Stimulated activated CD8-positive, alpha-beta memory T cell treated with anti-CD3 and anti-CD28 coated beads, Interleukin-15, amount 100 ng/mL, for 24 hours (primary cell): ENCODE measurements around the gene HTR3E.
"Not testable (repeated sequence)": the region's sequence is repeated elsewhere in the genome, so short reads cannot be mapped to it uniquely, and the experiment has no call there.

Source experiments
- DNase-seq: peaks from one replicate; pipeline ENCODE4 v3.0.0-alpha.2; 2020; ENCODE audit warnings: low read depth

The HTR3E gene

DNA sequence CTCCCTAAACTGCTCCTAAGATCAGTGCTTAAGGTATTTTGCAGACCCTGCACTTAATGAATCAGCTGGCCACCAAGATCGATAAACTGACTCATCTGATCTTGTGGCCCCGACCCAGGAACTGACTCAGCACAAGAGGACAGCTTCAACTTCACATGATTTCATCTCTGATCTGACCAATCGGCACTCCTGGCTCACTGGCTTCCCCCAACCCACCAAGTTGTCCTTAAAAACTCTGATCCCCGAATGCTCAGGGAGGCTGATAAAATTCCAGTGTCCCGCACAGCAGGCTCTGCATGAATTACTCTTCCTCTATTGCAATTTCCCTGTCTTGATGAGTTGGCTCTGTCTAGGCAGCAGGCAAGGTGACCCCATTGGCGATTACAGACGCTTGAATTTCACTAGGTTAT lies 13.5 kb downstream of the HTR3E start:
- DNase-seq = no peak

DNA sequence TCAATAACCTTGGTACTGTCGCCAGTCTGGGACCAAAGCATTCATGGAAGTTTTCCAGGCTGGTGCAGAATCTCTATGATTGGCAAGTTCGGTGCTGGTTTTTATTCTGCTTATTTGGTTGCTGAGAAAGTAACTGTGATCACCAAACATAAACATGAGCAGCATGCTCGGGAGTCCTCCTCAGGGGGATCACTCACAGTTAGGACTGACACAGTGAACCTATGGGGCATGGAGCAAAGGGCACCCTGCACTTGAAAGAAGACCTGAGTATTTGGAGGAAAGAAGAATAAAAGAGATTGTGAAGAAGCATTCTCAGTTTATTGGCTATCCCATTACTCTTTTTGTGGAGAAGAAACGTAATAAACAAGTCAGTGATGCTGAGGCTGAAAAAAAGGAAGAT lies 19.2 kb downstream of the HTR3E start:
- DNase-seq = no peak

DNA sequence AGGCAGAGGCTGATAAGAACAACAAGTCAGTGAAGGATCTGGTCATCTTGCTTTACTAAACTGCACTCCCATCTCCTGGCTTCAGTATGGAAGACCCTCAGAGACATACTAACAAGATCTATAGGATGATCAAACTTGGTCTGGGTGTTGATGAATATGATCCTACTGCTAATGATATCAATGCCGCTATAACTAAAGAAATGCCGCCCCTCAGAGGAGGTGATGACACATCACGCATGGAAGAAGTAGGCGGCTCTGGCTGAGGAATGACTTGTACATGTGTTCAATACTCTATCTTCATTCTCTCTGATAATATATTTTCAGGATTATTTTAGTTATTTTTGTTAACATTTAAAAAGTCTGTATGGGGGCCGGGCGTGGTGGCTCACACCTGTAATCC lies 20.8 kb downstream of the HTR3E start:
- no peak for DNase-seq

DNA sequence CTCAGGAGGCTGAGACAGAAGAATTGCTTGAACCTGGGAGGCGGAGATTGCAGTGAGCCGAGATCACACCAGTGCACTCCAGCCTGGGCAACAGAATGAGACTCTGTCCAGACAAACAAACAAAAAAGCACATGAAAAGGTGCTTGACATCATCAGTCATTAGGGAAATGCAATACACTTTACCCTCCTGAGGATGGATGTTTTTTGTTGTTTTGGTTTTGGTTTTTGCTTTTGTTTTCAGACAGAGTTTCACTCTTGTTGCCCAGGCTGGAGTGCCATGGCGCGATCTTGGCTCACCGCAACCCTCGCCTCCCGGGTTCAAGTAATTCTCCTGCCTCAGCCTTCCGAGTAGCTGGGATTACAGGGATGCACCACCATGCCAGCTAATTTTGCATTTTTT lies 24.2 kb downstream of the HTR3E start:
- not testable (repeated sequence) for DNase-seq

DNA sequence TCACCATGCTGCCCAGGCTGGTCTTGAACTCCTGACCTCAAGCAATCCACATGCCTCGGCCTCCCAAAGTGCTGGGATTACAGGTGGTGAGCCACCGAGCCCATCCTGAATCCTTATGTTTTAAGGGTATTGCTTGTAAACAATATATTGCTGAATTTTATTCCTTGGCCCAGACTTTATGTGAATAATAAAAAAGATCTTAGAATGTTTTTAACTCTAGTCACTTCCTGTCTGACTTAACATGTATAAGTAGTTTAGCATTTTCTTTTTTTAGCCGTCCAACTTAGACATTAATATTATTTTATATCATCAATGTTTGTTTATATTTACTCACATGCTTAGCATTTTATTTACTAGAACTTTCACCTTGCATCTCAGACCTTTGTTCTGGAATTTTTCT lies 29.1 kb downstream of the HTR3E start:
- DNase-seq = no peak

DNA sequence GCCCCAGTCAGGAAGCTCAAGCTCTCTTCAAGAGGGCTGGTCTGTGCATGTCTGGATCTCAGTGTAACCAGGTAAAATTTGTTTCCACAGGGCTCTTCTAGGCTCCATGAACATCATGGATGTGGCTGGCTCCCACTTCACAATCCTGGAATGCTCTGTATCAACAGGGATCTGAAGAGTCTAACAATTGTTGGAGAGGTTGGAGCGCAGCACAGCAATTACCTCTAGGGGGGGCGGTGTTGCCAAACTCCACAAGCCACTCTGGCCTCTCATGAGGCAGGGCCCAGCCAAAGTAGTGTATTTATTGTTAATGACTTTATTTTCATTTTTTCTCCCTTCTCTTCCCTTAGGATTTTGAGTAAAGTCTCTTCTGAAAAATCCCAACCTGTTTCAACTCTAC lies 32.1 kb downstream of the HTR3E start:
- DNase-seq = no peak

DNA sequence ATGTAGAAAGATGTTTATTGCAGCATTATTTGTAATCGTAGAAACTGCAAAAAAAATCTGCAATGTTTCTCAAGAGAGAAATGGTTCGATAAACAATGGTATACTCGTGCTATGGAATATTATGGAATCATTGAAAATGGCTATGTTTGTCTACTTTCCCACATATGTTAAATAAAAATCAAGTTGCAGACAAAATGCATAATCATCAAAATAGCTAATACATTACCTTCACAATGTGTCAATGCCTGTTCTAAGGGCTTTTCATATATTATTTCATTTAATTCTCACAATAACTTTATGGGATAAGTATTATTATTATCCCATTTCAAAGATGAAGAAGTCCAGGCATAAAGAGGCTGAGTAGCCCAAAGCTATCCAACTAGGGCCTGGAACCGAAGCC lies 36.1 kb downstream of the HTR3E start:
- DNase-seq = no peak

DNA sequence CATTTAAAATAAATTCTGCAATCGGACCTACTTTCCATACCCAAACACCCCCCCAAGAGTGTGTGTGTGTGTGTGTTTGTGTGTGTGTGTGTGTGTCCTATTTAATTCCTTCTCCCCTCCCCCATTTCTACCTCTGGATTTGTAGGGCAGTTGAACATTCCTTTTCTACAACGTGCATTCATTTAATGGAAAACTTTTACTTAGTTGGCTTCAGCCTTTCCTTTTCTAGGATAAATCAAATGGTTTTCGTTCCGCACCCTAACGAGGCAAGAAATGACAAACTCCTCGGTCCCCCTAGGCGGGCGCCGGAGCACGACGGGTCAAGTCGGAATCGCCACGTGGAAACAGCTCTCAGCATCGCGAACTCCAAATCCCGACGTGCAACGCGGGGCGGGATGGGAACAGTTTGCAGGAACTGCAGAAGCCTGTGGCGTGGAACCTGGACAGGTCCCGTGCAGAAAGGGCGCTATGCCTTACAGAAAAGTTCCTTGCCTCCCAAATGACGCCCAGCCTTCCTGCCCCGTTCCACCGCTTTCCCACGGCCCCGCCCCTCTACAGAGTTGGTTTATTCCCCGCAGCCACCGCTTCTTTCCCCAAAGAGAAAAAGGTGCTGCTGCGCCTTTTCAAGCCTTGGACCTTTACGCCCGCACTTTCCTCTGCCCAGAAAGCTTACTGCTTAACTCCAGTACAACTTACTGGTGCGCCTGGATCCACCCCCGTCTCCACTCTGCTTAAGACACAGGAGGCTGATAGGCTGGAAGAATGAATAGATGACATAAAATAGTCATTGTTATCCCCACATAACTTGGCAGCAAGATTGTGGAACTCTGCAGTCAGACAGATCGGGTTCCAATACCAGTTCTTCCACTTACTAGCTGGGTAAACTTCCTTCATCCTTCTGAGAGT lies 37.2 kb downstream of the HTR3E start:
- no peak for DNase-seq

DNA sequence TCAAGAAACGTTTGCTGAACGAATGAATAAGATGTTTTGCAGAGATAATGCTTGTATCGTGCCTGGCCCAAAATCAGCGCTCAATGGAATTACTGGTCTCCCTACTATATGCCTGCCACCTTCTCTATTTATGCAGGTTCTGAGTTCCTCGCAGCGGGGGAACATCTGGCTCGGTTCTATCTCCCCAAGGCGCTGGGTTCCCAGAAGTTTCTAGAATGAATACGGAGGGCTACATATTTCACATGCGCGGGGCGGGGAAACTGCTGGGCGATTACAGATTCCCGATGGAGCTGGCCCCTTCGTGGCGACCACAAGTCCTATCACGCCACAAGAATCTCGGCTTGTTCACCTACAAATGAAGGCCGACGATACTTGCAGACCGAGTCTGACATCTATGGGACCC lies 37.9 kb downstream of the HTR3E start:
- no peak for DNase-seq

DNA sequence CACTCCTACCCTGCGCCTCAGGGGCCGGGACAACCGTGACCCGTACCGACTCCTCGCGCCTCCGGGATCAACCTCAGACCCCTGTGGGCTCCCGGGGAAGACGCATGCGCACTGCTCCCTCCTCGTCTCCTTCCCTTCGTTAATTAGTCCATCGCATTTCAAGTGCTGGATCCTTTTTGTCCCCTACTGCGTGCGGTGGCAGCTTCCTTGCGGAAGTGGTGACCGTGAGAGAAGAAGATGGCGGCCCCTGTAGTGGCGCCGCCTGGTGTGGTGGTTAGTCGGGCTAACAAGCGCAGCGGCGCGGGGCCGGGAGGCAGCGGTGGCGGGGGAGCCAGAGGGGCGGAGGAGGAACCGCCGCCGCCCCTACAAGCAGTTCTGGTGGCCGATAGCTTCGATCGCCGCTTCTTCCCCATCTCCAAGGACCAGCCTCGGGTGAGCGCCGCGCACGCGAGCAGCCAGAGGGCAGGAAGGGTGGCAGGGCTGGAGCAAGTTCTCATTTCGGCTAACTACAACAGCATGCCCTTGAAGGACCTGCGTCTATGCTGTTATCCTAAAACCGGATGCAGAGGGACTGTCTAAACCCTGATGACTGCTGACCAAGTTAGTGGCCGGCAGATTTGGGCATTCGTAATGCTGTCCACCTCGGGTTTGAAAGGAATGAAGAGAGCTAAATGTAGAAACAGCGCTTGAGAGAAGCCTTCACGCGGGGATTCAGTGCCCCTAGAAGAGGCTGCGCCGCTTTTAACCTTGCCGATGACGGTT lies 38.5 kb downstream of the HTR3E start, which contains the start of gene EIF2B5:
Gene EIF2B5 (plus strand): TSS at position 210 of the 762 bp plus-strand sequence. CDS start 28 bp downstream, at position 238.
- DNase-seq = peak; percentile 61

DNA sequence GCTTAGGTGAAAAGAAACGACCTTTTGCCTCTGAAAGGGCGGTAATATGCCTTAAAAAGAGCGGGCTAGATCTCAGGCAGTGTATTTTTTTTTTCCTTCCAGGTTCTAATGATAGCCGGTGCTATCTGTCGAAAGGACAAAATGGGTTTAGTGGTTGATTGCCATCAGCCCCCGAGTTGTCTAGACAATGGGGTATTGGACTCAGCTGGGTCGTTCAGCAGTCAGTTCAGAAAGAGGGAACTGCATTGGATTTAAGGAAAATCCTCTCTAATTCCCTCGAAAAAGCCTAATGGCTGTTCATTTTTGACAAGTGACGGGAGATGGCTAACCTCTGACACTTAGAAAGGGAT lies 39.0 kb downstream of the HTR3E start:
- no peak for DNase-seq

DNA sequence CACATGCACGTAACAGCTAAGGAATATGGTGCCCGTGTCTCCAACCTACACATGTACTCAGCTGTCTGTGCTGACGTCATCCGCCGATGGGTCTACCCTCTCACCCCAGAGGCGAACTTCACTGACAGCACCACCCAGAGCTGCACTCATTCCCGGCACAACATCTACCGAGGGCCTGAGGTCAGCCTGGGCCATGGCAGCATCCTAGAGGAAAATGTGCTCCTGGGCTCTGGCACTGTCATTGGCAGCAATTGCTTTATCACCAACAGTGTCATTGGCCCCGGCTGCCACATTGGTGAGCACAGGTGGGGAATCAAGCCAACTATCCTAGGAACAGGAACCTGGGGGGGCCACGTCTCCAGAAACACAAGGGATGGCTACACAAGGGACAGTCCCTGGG lies 43.6 kb downstream of the HTR3E start:
- DNase-seq = no peak

DNA sequence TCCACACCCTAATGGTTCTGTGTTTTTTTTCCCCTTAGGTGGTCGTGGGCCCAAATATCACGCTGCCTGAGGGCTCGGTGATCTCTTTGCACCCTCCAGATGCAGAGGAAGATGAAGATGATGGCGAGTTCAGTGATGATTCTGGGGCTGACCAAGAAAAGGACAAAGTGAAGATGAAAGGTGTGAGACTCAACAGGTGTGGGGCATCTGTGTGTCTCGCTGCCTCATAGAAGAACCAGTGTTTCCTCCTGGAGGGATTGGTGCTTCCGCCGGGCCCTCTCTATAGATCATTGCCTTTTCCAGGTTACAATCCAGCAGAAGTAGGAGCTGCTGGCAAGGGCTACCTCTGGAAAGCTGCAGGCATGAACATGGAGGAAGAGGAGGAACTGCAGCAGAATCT lies 45.3 kb downstream of the HTR3E start:
- DNase-seq = no peak

DNA sequence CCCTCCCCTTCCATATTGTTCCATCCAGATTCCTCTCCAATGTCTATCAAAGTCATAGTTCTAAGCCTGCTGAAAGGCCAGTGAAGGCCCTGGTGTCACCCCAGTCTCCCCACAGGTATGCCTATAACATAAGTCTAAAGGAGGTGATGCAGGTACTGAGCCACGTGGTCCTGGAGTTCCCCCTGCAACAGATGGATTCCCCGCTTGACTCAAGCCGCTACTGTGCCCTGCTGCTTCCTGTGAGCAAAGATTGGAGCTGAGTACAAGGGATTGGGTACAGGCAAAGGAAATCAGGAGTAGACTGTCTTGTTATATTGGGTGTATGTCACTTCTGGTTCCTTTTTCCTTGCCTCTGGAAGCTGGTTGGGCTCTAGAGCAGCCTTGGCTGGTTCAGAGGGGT lies 46.5 kb downstream of the HTR3E start:
- DNase-seq = no peak

DNA sequence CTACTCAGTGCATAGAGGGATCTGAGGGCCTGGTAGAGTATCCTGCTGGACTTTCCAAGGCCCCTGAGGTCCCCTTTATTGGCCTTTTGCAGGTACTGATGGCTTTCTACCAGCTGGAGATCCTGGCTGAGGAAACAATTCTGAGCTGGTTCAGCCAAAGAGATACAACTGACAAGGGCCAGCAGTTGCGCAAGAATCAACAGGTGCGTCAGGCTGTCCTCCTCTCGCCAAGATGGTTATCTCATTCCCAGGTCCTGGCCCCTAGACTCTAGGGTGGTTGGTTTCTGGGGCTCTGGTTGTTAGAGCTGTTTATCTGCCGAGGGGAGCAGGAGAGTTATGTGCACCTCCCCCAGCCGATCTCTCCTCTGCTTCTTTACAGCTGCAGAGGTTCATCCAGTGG lies 47.6 kb downstream of the HTR3E start:
- no peak for DNase-seq

DNA sequence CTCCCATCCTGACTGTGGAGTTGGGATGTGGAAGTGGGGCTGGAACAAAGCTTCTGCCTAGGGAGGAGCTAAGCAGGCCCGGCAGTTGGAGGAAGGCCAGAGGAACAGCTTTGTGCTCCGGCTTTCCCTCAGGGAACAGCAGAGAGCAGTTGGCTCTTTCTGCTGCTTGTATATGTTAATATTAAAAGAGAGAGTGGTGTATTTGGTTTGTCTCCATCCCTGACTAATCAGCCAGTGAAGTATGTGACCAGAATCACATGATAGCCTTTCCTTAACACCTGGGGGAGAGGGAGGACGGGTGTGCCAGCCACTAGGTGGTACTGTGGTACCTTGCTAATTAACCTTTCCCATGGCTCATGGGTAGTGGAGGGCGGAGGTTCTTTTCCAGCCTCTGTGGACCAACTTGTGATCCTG lies 48.3 kb downstream of the HTR3E start:
- DNase-seq = no peak

DNA sequence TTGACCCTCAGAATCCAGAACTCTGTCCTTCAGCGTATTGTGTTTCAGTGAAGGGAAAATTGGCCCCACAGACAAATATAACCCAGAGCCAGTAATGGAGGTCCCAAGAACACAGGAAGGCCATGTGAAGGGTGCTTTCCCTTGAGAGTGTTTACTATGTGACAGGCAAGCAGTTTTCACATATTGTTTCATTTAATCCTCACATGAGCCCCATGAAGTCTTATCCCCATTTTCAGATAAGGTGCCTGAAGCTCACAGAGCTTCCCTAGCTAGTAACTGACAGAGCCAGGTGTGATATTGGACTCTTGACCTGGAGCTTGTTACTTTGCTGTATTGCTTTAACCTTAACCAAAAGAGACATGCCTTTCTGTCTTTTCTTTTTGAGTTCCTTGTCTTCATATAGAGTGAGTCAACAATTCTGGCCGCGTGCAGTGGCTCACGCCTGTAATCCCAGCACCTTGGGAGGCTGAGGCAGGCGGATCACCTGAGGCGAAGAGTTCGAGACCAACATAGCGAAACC lies 48.9 kb downstream of the HTR3E start:
- no peak for DNase-seq

DNA sequence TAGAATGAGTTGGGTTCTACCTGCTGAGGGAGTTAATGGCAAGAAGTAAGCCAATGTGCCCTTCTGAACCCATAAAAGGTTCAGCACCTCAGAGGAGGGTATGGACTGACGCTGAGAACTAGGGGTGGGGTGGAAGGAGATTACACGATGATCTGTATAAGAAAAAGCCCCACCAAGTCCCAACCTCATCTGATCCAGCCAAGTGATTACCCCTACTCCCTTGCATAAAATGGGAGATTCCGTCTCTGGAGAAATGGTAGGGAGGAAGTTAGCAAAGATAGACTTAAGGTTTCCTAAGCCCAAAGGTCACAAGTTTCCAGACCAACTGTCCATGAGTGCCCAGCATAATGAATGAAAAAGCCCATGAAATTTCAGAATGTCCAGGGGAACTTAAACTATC lies 51.2 kb downstream of the HTR3E start:
- no peak for DNase-seq

DNA sequence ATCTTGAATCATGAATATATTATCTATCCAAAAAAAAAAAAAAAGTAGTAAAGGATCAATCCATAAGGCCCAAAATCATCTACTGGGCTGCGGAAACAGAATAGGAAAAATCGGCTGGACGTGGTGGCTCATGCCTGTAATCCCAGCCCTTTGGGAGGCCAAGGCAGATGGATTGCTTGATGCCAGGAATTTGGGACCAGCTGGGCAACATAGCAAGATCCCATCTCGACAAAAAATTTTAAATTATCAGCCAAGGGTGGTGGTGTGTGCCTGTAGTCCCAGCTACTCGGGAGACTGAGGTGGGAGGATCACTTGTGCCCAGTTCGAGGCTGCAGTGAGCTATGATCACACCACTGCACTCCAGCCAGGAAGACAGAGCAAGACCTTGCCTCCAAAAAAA lies 52.3 kb downstream of the HTR3E start:
- DNase-seq = no peak

DNA sequence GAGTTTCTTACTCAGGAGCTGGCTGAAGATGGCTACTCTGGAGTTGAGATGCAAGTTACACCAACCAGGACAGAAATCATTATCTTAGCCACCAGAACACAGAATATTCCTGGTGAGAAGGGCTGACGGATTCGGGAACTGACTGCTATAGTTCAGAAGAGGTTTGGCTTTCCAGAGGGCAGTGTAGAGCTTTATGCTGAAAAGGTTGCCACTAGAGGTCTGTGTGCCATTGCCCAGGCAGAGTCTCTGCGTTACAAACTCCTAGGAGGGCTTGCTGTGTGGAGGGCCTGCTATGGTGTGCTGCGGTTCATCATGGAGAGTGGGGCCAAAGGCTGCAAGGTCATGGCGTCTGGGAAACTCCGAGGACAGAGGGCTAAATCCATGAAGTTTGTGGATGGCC lies 52.9 kb downstream of the HTR3E start:
- DNase-seq = not testable (repeated sequence)

DNA sequence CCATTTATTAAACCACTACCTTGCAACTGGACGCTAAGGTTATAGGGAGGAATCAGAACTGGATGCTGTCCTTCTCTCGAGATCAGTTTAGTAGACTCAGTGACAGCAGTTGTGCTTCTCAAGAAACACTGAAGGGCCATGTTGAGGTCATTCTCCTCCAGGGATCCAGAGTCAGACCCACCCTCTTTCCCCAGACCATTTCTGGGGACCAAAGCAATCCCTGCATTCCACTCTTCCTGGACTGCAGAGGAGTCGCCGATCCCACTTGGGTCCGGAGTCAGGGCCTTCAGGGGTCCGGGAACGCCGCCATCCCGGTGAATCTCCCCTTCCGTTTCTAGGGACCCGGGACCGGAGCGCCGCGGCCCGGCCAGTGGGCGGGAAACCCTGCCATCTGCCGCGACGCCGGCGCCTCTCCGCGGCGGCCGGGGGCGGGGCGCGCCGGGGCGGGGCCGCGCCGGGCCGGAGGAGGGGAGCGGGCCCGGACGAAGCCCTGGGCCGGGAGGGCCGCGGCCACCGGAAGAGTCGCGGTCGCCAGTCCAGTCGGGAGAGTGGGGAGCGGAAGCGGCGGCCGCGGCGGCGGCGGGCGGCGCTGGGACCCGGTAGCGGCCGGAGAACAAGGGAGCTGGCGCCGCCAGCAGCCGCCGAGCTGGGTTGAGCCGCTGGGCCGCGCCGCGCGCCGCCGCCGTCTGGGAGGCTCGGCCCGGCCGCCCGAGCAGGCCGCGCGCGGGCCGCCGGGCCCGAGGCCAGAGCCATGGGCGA lies 58.2 kb downstream of the HTR3E start, which contains the start of gene DVL3:
Gene DVL3 (plus strand): TSS at position 493 of the 759 bp plus-strand sequence. CDS start 259 bp downstream, at position 752.
- DNase-seq = peak; percentile 15
